ENCODE results near the gene KCNQ4.

The KCNQ4 gene

DNA sequence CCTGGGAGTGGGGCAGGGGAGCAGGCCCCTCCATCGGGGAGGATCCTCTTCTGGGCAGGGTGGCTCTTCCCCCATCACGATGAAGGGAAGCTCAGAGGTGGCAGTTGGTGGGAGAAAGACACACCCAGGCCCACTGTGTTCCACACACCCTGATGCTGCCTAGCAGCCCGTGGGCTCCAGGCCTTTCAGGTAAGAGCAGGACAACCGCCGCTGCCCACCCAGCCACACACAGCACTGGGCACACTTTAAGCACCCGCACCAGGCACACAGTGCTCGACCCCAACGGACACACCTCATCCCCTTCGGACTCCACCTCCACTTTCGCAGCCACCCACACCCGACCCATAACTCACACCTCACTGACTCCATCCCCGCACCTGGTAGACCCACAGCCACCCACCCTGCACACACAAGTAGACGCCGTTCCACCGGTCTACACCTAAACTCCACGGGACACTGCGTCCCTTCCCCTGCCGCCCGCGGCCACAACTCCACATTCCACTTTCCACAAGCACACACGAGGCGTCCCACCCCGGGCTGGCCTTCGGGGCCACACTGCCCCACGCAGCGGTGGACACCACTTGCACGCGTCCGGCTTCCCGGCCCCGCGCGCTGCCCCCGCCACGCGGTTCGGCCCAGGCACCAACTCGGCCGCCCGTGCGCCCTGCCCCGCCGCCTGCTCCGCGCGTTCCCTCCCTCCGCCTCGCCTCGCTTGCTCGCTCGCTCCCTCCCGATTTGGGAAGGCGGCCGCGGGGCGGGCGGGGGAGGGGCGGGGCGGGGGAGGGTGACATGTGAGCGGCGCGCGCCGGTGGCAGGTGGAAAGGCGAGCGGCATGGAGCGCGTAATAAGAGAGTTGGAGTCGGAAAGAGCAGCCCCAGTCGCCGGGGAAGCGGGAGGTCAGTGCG is at the start of gene KCNQ4:
TSS of gene KCNQ4 (plus strand) at position 787 of the 905 bp plus-strand sequence. CDS start 307 bp downstream, outside the sequence.
- no peak for DNase-seq (ENCODE audit: low read depth in 2 of 2)

DNA sequence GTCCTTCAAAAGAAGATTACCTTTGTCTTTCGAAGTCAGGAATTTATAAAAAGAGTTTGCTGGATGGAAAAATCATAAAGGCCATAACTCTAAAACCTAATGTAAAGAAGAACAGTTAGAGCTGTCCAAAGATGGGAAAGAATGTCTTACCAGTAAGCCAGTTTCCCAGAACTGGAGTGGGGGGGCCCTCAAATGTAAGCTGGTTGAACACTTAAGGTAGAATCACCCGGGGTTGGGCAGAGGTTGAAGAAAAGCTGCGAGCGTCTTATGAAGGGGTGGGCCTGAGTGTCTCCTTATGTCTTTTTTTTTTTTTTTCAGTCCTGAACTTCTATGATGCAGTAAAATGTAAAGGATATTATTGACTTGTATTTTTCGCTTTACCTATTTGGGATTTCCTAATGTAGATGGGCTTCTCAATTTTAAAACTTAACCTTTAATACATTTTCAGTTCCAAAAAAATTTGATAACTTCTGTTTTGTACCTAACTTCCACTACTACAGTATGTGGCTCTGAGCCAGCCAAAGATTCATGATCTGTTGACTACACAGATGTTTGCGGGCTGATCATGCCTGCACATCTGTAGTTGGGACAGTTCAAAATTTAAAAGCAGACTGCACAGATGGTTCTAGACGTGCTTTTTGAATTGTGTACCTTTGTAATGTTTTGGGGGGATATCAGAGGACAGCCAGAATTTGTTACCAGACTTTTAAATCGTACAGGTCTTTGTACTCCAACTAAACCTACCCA is 48.5 kb upstream of the KCNQ4 start:
- no peak for DNase-seq (ENCODE audit: low read depth in 2 of 2)

DNA sequence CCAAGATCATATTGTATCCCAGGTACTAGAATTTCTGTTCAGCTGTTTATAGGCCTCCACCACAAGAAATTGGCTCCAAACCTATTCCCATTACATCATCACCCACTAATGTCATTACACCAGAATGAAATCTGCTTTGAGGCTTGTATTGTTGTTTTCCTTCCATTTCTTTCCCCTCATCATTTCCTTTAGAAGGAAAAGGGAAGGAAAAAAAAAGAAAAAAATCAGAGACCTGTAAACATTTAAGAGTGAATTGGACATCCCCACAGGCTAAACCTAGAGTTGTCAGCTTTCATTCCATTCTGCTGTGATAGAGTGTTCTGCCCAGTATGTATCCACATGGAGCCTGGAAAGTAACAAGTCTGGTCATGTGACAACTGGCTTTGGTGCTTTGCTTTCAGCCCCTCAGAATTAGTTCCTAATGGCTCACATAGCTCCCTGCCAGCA is 47.5 kb upstream of the KCNQ4 start:
- DNase-seq (ENCODE audit: low read depth in 2 of 2), result no peak

DNA sequence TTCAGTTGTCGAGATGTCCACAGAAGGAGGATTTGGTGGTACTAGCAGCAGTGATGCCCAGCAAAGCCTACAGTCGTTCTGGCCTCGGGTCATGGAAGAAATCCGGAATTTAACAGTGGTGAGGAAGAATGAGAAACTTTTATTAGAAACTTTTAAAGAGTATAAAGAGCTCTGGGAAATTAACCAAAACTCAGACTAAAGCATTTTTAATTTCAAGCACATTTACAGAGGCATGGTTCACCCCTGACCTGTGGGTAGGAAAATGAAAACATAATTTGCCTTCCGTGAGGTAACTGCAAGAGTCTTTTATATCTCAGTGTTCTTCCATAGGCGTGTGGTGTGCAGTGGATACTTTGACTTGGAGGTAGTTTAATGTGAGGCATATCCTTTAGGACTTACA is 44.8 kb upstream of the KCNQ4 start:
- no peak for DNase-seq (ENCODE audit: low read depth in 2 of 2)

DNA sequence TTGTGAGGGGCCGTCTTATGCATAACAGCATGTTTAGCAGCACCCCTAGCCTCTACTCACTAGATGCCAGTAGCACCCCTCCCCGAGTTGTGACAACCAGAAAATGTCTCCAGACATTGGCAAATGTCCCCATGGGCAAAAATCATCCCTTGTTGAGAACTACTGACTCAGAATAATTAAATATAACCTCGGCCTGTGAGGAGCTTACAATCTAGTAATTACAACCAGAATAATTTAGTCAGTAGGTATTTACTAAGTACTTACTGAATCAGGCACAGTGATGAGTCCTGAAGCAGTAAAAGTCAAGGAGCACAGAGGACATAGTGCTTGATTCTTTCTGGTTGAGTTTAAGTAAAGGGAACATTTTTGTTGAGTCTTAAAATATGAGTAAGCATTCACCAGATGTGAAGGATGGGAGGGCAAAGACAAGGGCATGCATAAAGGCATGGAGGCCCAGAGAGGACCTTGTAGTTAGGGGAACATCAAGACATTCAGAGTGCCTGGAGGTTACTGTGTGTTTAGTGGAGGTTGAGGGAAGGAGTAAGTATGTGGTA is 44.1 kb upstream of the KCNQ4 start:
- no peak for DNase-seq (ENCODE audit: low read depth in 2 of 2)

DNA sequence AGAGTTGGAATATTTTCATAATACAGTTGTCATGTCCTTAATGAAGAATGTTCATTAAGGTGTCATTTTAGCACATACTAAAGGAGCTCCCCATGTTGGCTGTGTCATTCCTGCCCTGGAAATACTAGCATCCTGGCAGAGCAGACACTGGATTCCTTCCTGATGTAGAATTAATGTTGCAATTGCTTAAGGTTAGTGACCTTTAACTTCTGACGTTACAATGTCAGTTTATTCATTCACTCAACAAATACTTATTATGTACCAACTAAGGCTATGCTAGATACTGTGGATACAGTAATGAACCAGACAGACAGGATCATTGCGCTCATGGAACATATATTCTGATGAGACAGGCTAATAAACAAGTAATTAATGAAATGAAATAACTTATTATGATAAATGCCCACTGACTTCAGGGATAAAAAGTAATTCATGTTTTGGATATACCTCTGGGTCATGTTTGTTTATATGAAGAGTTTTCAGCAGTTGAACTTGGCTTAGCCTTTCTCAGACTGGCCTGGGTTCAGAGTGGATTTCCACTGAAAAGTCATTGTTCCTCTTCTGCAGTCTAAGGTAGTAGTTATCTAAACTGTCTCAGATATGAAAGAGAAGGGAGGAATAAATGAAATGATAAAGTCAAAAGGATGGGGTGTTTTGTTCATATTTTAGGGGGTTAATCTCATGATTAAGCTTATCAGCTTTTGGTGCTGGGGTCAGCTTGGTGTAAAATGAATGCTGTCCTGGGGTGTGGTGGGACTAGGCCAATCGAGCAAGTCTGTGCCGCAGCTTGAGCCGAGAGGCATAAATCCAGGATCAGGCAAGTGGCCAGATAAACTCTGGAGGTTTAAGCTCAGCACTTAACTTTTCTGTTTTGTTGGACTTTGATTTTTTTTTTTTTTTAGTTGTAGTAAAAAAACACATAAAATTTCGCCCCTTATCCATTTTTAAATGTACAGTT is 43.3 kb upstream of the KCNQ4 start:
- no peak for DNase-seq (ENCODE audit: low read depth in 2 of 2)

DNA sequence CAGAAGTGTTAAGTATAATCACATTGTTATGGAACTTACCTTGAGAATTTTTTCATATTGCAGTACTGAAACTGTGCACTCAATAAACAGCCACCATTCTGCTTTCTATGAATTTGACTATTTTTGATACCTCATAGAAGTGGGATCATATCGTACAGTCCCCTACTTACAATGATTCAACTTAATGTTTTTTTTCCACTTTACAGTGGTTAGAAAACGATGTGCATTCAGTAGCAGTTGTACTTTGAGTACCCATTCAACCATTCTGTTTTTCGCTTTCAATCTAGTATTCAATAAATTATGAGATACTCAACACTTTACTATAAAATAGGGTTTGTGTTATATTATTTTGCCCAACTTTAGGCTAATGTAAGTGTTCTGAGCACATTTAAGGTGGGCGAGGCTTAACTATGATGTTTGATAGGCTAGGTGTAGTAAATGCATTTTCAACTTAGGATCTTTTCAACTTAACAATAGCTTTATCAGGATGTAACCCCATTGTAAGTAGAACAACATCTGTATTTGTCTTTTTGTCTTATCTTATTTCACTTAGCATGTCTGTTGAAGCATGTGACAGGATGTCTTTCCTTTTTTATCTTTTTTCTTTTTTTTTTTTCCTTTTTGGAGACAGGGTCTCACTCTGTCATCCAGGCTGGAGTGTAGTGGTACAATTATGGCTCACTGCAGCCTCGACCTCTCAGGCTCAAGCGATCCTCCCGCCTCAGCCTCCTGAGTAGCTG is 42.4 kb upstream of the KCNQ4 start:
- no peak for DNase-seq (ENCODE audit: low read depth in 2 of 2)

DNA sequence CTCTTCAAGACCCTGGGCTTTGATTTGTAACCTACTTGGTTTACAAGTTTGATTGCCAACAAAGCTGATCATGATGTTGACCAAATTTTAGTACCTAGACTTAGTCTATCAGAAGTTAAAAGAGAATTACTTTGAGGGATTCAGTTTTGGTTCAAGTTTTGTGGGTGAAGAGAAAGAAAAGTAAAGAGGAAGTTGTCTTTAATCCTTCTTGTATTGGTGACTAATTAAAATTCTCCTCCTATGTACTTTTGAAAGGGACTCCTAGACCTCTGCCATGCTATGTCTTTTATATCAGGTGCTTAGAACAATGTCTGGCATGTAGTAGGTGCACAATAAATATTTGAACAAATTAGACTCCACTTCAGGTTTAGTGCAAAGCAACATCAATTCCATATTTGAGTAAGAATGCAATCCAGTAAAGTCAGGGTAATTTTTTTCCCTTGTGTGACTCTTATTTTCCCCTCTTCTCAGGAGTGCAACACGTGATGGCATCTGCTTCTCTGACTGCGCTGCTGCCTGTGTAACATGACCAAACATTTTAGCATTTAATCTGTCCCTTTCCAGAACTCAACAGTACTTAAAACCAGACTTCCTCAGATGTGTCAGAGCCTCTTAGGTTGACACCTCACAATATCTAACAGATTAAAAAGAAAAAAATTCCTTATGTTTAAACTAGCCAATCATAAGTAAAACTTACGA is 41.1 kb upstream of the KCNQ4 start:
- peak in 1 of 2 donors; percentile 7 for DNase-seq (ENCODE audit: low read depth in 2 of 2)

DNA sequence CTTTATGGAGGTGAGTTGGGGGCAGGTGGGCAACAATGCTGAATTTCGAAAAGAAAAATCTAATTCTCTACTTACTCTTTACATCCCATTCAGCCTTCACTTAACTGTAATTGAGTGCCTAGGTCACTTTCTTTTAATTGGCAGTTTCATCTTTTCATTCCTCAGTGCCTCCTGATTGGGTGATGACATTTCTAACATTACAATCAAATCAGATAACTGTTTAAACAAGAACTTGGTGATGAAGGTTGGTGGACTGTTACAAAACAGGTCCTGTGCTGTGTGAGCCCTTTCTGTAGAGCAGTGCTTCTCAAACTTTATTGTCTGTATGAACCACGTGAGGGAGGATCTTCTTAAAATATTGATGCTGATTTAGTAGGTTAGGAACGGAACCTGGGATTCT is 40.1 kb upstream of the KCNQ4 start:
- no peak for DNase-seq (ENCODE audit: low read depth in 2 of 2)

DNA sequence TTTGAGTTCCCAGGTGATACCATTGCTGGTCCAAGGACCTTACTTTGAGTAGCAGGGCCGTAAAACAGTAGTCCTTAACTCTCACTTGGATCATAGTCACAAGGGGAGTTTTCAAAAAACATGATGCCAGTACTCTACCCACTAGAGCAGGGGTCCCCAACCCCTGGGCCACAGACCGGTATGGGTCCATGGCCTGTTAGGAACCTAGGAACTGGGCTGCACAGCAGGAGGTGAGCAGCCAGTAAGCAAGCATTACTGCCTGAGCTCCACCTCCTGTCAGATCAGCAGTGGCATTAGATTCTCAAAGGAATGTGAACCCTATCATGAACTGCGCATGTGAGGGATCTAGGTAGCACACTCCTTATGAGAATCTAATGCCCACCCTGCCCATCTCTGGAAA is 39.7 kb upstream of the KCNQ4 start:
- no peak for DNase-seq (ENCODE audit: low read depth in 2 of 2)

DNA sequence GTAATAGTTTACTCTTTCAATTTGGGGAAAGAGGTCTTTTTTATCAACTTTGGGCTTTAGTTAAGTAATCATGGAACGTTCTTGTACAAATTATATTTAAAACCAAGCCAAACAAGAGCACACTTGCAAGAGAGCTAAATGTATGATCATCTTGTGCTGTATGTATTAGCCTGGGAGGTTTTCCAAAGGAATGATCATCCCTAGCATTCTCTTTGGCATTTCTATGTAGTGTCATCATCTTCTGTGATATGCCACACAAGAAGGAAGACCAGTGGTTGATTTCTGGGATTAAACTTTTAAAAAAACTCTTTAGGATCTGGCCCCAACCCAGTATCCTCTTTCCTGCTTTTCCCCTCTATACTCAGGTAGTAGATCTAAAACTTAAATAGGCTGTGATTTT is 38.4 kb upstream of the KCNQ4 start:
- DNase-seq (ENCODE audit: low read depth in 2 of 2), result no peak

DNA sequence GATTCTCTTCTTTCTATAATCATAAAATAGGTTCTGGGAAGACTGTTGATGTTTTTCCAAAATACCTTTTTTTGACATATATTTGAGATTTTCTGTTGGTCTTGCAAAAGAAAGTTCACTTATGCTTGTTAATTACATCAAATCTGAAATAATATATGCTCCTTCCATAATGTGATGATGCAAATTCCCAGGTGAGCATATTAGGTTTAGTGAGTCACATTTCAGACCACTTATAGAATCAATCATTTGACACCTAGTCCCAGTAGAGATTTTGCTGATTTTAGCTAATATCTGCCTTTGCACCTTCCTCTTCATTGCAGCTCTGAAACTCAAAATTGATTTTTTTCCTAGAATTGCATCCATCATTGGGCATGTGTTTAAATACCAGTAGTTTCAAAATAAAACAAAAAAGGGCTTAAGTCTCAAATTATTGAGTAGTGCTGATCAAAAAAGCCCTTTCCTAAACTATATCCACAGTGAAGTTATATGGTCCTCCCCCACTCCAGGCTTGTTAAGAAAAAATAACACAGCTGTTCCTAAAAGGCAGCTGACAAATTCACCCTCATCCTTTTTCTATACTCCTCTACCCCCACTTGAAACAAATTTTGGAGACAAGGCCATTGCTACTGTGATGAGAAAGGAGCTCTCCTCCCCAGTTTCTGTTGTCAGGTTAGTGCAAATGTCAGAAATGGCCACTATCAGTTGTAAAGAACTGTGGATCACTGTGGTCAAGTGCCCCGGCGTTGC is 37.1 kb upstream of the KCNQ4 start:
- no peak for DNase-seq (ENCODE audit: low read depth in 2 of 2)

DNA sequence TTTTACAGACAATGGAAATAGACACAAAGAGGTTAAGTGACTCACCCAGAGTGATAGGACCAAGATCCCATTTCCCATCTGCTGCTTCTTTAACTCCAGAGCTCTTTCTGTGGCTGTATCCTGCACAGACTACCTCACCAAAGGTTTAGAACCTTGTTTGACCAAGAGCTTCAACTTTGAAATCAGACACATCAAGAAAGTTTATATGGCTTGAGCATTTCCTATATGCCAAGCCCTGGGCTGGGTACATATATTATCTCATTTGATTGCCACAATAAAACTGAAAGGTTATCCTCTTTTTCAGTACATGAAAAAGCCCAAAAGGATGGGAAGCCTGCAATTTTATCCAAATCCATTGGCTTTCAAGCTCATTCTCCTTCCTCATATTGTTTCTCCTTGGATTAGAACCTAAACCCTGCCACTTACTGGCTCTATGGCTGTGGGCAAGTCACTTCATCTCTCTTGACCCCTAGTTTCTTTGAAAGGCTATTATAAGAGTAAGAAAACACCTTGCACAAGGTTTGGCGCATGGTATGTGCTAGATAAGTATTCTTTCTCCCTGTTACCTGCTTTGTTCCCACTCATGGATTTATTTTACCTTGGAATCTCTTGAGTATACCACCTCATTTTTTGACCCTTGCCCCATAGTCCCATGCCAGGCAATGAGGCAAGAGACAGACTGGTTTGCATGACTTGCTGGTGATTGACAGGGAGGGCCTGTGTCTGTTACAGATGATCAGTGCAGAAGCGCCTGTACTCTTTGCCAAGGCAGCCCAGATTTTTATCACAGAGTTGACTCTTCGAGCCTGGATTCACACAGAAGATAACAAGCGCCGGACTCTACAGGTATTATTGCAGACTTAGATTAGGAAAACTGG is 34.5 kb upstream of the KCNQ4 start:
- DNase-seq (ENCODE audit: low read depth in 2 of 2), result no peak

DNA sequence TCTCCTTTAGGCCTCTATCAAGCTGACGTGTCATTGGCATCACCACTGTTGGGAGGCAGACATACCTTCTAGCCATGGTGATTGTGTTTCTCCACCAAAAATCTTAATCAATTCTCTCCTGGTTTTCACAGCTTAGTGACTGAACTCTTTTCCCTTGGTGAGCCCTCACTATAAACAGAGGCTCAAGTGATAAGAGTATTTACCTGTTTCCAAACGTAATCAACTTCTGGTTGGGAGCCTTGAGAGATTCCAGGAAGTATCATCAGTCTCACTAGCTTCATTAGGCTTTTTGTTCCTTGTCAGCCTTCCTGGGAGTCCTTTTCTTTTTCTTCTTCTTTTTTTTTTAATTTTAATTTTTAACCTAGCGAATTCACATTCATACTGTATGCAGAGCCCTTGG is 33.8 kb upstream of the KCNQ4 start:
- no peak for DNase-seq (ENCODE audit: low read depth in 2 of 2)

DNA sequence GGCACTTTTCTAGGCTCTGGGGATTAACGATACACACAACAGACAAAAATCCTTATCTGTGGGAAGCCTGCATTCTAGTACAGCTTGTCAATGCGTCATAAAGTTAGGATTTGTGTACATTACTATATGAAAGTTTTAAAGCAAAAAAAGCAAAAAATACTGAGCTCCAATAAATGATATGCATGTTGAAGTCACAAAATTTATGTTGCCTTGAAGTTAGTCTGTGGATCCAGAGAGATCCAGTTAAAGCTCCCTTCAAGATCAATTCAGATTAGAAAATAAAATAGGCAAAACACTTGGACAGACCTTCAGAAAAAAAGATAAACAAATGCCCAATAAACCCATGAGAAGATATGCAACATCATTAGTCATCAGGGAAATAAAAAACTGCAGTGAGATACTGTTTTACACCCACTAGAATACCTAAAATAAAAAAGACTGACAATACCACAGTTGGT is 33.1 kb upstream of the KCNQ4 start:
- DNase-seq (ENCODE audit: low read depth in 2 of 2), result no peak

DNA sequence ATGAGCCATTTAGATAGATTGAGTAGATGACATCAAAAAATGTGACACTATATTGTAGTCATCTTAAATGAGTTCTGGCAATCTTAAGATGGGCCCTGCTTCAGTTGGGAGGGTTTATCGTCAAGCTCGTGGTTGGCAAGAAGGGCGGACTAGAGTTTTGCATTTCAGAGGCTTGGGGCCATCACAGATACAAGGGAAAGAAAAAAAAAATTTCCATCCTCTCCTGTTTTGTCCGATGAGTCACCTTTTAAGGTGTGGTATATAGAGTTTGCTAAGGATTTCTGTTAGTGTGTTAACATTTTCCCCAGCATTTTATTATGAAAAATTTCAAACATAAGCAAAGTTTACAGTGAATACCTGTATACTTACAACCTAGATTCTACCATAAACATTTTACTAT is 31.8 kb upstream of the KCNQ4 start:
- DNase-seq (ENCODE audit: low read depth in 2 of 2), result no peak

DNA sequence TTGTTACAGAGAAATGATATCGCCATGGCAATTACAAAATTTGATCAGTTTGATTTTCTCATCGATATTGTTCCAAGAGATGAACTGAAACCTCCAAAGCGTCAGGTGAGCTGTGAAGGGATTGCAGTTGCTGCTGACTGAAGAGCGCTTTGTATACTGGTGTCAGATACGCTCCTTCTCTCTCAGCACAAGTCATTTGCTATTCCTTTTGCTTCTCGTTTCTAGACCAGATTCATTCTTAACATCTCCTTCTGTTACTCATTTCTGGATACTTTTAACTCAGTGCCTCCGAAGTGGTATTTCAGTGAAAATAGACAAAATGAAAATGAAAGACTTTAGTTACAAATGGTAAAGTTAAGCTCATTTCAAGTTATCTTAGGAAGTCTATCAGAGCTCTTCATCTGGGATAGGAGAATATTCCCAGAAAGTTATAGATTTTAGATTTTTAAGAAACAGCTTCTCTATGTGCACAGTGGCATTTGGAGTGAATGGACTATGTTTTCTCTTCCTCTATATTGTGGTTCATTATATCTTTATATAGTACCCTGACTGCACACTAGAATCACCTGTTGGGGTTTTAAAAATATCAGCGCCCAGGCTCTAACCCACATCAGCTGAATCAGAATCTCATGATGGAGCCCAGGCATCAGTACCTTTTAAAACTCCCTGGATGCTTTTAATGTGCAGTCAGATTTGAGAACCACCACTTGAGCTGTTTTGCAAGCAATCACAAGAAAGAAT is 30.3 kb upstream of the KCNQ4 start:
- DNase-seq (ENCODE audit: low read depth in 2 of 2), result no peak

DNA sequence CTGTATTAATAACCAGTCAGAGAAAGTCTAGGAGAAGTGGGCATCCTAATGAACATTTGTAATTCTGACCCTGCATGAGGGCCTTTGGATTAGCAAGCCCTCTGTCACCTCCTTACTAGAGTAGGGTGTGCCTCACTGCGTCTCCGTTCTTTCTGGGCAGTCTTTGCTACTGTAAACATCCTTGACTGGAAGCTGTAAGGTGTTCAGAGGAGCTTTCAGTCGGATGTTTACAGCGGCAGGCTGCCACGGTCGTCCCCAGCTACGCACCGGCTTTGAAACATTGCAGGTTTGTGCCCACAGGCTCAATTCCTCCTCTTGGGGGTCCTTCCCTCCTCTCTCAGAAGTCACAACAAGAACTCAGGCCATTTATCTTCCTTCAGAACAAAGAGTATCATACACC is 29.4 kb upstream of the KCNQ4 start:
- DNase-seq (ENCODE audit: low read depth in 2 of 2), result no peak

Measured in stimulated activated CD4-positive, alpha-beta T cell treated with anti-CD3 and anti-CD28 coated beads, Interleukin-15, amount 100 ng/mL, for 48 hours (primary cell).